Activated T-cell treated with anti-CD3 and anti-CD28 coated beads, Interleukin-2, amount 50 U/mL, for 48 hours (primary cell): ENCODE data around the gene CLHC1.
"Not testable (repeated sequence)": the region's sequence is repeated elsewhere in the genome, so short reads cannot be mapped to it uniquely, and the experiment has no call there.

Source experiments
- DNase-seq, 2 experiments: peaks; one replicate each; pipeline ENCODE4 v3.0.0-alpha.2; 2020

CLHC1 gene

GRCh38 chr2:55232084-55232862 is at the start of gene CLHC1, which contains the start of gene RPS27A:
CLHC1 (minus strand) TSS chr2:55232293; CDS start chr2:55222411, 9,882 bp downstream.
RPS27A (plus strand) TSS chr2:55232688; CDS start chr2:55232825, 137 bp downstream.
- peak; percentile 95 to 97 for DNase-seq

- not testable (repeated sequence) for DNase-seq
Measured at GRCh38 chr2:55280851-55281546, 48.9 kb upstream of the CLHC1 start.

- not testable (repeated sequence) for DNase-seq
Measured at GRCh38 chr2:55279859-55280424, 47.8 kb upstream of the CLHC1 start.

GRCh38 chr2:55279214-55279835 is 47.2 kb upstream of the CLHC1 start:
- DNase-seq: not testable (repeated sequence)

GRCh38 chr2:55277310-55277709 is 45.2 kb upstream of the CLHC1 start:
- no peak for DNase-seq

GRCh38 chr2:55274346-55274745 is 42.3 kb upstream of the CLHC1 start:
- DNase-seq: not testable (repeated sequence)

- no peak for DNase-seq
Measured at GRCh38 chr2:55269645-55269990, 37.5 kb upstream of the CLHC1 start.

- DNase-seq: peak; percentile 96
Measured at GRCh38 chr2:55268907-55269644, 37.0 kb upstream of the CLHC1 start, which contains the start of gene MTIF2. MTIF2 (minus strand) TSS chr2:55269231; CDS start chr2:55263858, 5,373 bp downstream.

- DNase-seq: no peak
Measured at GRCh38 chr2:55268288-55268906, 36.3 kb upstream of the CLHC1 start.

- not testable (repeated sequence) for DNase-seq
Measured at GRCh38 chr2:55259586-55259985, 27.5 kb upstream of the CLHC1 start.

GRCh38 chr2:55252832-55253231 is 20.7 kb upstream of the CLHC1 start:
- no peak for DNase-seq

GRCh38 chr2:55247025-55247424 is 14.9 kb upstream of the CLHC1 start:
- no peak for DNase-seq

GRCh38 chr2:55245411-55245810 is 13.3 kb upstream of the CLHC1 start:
- no peak for DNase-seq

GRCh38 chr2:55242617-55243016 is 10.5 kb upstream of the CLHC1 start:
- no peak for DNase-seq

GRCh38 chr2:55241582-55241981 is 9.5 kb upstream of the CLHC1 start:
- not testable (repeated sequence) for DNase-seq

GRCh38 chr2:55239656-55240222 is 7.6 kb upstream of the CLHC1 start:
- no peak for DNase-seq

- no peak for DNase-seq
Measured at GRCh38 chr2:55236992-55237543, 5.0 kb upstream of the CLHC1 start.

- no peak for DNase-seq
Measured at GRCh38 chr2:55235724-55236538, 3.8 kb upstream of the CLHC1 start.

- no peak for DNase-seq
Measured at GRCh38 chr2:55233658-55233940, 1.5 kb upstream of the CLHC1 start.

- DNase-seq: peak; percentile 52 to 58
Measured at GRCh38 chr2:55232863-55233657, 967 bp upstream of the CLHC1 start.
